ENCODE data around the gene HTATSF1.

The HTATSF1 gene

DNA sequence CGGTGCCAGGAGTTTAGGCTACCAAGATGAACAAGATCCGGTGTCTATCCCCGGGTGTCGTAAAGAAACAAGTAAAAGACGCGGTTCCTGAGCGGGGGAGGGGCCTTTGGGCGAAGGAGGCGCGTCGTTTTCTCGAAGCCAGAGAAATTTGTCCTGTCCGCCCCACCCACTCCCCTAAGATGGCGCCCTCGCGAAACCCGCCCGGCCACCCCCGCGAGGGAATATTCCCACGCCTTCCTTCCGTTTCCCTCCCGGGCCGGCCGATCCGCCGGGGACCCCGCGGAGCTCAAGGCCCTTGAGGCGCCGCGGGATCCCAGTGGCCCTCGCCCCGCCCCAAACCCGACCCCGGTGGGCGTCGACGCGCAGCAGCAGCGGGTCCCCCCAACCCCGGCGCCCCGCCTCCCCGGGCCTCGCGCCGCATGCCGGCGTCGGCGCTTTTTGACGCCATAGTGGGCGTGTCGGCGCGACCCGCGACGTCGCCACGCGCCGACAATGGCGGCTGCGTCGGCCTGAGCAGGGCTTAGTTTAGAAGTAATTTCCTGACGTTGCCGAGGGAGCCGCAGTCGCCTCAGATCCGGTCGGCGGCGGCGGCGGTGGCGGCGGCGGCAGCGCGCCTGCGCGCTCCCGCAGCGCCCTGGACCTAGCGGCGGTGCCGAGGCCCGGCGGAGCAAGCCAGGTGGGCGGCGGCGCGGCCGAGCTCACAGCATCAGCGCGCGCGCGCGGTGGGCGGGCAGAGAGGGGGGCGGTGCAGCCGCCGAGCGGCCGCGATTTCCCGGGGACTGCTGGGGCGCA is 432 bp upstream of the HTATSF1 start:
- peak; percentile 91 for DNase-seq

DNA sequence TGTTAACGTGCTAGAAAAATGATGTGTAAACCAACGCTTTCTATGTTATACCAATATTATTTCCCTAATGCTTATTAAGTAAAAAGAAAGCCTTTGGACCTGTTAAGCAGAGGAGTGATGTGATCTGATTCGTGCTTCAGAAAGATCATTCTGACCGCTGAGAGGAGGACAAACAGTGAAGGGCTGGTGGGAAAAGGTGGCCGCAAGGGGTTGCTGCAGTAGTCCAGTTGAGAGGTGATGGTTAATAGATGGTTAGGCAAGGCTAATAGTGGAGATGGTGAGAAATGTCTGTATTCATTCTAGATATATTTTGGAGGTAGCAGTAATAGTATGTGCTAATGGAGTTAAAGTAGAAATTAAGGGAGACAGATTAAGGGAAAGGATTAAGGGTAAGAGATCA is 21.7 kb downstream of the HTATSF1 start:
- no peak for DNase-seq

DNA sequence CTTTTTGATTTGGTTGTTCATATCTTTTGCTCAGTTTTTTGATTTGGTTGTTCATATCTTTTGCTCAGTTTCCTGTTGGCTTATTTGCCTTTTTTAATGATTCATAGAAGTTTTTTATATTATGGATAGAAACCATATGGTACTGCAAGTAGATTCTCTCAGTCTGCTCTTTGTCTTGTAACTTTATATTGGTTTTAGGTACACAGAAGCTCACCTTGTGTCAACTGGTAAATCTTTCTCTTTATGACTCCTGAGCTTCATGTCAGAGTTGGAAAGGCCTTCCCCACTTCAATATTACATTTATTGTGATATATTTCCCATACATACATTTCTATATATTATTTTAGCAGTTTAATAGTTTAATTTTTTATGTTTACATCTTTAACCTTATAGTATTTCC is 26.4 kb downstream of the HTATSF1 start:
- DNase-seq: no peak

DNA sequence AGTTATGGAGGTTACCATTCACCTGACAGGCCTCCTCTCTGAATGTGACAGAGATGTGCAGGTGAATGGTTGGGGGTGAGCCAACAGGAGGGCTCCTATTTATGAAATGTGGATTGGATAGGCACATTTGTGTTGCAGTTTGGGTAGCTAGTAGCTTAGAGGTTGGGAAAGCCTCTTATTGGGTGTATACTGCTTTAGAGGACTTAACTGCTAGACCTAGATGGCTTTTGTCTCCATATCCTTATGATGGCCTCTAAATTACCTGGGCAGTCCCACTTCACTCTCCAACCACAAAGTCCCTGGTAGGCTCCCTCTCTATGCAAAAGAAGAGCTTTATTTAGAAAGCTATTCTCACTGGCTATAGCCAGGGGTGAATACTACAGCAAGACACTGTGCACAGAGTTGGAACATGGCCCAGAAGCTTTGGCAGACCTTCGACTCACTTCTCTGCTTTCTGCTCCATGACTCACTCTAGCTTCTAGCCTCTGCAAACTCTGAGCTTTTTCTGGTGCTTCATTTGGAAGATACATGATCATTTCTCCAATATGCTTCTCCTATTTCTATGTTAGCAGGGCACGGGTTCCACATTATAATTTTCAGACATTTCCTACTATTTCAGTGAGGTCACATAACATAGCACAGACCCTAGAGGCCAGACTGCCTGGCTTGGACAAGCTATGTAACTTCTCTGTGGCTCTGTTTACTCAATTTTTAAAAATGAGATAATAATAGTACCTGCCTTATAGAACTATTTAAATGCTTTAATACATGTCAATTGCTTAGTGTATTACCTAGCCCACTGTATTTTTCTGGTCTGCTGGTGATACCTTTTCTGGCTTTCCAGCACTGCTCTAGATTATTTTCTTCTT is 28.6 kb downstream of the HTATSF1 start:
- no peak for DNase-seq

DNA sequence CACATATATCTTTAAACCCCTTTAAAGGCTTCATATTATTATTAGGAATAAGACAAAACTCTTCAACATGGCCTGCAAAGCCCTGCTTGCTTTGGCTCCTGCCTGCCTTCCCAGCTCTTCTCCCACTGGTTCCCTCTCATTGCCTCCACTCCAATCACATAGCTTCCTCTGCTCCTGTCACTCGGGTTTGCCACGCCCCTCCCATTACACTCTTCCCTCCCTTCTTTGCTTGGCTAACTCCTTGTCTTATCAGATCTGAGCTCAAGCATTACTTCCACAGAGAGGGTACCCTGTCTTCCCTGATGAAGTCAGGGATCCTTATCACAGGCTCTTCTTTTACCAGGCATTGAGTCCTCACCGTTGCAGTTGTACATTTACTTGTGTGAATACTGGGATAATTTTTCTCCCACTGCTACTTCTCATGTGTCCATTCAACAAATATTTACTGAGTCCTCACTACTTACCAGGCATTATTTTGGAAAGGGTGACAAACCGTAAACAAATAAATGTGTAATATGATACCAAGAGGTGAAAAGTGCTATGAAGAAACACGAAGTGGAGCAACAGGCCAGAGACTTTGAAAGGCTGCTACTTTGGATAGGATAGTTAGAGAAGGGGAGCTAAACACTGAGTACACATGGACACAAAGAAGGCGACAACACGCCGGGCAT is 31.4 kb downstream of the HTATSF1 start:
- DNase-seq: no peak

DNA sequence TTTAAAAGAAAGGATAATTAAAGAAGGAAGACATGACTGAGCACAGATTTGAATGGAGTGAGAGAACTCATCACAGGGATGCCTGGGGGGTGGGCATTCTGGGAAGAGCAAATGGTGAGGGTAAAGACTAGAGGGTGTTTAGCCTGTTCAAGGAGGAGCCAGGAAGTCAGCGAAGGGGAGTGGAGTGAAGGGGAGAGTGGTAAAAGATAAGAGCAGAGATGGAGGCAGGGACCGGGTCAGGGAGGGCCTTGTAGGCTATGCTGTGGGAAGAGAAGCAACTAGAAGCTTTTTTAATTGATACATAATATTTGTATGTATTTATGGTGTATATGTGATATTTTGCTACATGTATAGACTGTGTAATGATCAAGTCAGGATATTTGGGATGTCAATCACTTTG is 32.4 kb downstream of the HTATSF1 start:
- DNase-seq: no peak

DNA sequence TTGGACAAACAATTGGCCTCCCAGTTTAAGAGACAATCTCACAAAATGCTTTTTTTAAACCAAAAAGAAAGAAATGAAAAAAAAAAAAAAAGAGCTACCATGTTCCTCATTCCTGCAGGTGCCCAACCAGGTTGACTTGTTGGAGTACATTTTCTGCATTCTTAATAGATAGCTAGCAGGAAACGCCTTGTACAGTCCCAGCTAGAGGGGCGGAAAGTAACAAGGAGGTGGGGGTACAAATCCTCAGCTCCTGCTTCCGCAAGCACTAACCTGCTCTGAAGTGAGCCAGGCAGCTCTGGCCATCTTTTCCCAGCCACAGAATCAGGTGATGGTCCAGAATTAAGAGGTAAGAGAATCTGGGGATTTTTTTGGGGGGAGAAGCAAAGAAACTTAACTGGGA is 34.6 kb downstream of the HTATSF1 start, which contains the start of gene VGLL1:
VGLL1 (plus strand) TSS at position 265 of the 400 bp plus-strand sequence. CDS start 3,806 bp downstream, outside the sequence.
- no peak for DNase-seq

DNA sequence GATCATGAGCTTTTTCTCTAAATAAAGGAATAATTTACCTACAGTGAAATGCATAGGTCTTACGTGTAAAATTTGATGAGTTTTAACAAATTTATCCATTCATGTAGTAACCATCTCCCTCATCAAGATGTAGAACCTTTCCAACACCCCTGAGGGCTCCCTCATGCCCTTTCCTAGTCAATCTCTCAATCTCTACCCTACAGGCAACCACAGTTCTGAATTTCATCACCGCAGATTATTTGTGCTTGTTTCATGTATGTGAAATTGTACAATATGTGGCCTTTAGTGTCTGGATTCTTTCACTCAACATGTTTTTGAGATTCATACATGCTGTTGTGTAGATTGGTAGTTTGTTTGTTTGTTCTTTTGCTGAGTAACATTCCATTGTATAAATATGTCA is 36.7 kb downstream of the HTATSF1 start:
- no peak for DNase-seq

DNA sequence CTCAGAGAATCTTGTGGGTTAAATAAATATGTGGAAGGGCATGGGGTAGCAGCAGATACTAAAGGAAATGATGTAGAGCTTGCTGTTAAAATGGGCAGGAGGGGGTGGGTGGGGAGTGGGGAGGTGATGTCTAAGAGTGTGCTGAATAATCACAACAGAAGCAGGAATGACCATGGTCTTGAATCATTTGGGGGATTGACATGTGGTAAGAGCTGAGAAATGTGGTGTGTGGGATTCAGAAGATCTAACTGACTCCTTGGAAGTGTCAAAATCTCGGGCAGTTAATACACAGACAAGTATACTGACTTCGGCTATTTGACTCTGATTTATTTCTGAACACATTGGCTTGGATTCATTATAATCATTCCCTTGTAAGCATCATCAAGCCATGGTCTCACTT is 41.4 kb downstream of the HTATSF1 start:
- DNase-seq: no peak

DNA sequence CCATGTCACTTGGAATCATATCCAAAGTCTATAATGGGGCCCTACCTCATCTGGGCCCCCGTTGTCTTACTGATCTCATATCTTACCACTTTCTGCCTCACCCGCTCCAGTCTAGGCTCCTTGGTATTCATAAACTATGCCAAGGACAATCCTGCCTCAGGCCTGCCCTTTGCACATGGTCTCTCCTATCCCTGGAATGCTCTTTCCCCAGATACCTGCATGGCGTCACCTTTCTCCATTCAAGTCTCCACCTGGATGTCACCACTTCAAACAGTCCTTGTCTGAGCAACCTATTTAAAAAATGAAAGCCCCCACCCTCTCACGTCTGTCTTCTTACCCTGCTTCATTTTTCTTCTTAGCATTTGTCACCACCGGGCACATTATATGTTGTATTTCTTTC is 42.8 kb downstream of the HTATSF1 start:
- DNase-seq: no peak

DNA sequence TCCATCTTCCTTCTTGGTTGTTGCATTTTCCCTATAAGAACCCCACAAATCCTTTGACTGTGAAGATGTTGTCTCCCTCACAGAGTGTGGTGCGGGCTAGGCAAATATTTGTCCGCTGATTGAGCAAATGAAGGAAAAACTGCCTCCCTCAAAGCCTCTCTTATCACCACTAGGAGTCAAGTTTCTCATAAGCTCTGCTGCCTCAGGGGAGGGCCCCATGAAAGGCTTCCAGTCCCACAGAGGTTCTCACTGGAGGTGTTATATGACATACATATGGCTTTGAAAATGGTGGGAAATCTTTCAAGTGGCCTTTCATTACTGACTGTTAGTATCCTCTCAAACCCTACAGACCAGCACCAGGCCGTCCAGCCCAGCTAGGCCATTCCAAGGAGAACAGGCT is 43.9 kb downstream of the HTATSF1 start:
- no peak for DNase-seq

DNA sequence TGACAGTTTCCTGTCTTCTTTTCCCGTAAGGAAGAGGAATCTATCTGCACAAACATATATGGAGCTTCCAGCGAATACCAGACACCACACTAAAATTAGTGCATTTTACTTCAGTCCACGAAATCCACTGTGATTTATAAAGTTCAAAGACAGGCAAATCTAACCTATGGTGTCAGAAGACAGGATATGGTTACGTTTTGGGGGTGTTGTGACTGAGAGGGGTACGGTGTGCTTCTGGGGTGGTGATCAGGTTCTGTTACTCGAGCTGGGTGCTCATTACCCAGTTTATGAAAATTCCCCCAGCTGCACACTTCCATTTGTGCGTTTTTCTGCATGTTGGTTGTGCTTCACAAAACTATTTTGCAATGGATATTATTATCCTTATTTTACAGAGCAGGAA is 44.9 kb downstream of the HTATSF1 start:
- no peak for DNase-seq

DNA sequence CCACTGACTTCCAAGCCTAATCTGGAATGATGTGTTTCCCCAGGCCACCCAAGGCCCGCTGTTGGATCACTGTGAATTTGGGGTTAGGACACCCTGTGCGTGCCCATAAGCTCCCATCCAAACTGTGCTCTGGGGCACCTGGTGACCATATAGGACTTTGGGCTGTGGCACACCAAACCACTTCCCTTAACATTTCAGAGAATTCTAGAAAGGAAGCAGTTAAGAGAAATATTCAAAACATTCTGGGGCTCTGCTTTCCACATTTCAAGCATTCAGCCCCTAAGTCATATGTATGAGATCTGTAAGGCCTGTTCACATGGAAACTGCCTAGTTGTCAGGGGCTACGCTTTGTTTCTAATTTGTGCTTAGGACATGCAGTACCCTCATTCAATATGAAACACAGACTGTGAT is 49.0 kb downstream of the HTATSF1 start:
- peak; percentile 6 for DNase-seq

DNA sequence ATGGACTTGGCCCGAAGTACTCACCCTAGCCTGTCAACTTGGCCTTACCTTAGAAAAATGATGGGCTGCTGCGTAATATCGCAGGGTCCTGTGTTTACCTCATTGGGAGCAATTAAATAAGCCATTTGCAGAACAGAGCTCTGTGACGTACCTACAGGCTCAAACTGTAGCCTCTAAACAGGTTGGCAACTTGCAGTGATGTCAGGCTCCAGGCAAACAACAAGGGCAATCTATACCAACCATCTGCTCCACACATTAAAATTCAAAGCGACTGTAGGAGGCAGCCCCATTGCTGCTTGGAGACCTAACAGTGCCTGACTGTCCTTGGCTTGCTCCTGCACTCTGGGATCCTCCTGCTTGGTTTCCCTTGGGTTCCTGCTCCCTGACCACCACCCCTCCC is 51.8 kb downstream of the HTATSF1 start:
- no peak for DNase-seq

DNA sequence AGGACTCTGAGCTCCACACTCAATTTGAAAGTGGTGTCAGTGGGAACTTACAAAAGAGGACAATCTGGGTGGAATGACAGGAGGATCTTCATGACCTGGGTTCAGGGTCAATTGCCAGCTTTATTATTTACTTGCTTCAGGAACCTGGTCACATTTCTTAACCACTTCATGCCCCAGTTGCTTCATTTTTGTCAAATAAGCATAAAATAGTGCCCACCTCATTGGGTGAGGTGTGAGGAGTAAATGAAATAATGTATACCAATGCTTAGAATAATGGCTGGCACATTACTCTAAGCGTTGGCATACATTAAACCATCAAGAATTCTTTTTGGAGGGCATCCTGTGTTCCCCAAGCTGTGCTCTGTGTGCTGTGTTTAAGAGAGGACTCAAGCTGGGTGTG is 54.0 kb downstream of the HTATSF1 start:
- no peak for DNase-seq

DNA sequence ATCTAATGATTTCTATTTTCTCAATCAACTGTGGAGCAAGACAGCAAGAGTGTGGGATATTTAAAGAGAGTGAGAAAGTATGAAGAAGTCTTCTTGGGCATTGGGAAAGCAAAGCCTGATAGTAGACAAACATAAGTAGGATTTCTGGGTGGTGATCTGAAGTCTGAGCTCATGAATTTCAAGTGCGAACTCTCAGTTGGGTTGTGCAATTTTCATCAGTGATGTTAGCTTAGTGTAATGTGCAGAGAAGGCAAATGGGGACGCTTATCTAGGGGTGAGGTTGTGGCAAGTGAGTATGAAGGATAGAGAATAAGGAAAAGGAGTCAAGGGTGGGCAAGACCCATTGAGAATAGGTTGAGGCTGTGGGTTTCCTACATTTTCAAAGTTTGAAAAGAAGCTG is 58.3 kb downstream of the HTATSF1 start:
- DNase-seq: no peak
